HepG2 (cell line): ENCODE measurements around the gene SNX9. TPM values are rescaled to one million over a fixed set of nuclear protein-coding genes. Genes with fewer than 3 reads are reported as not detected.
A peak's percentile ranks its signal among the peaks of the same experiment; 100 is the strongest.

ENCODE experiments used
- EP300 ChIP-seq, 3 experiments: sonication (generic) in 1 of 3; formaldehyde crosslinking in 1 of 3; IDR thresholded peaks; 2 replicates each; pipeline versions ENCODE4 v1.5.1 to v1.6.1; 2011 to 2020; ENCODE audit warnings: low read depth in 2 of 3, low read length in 2 of 3, borderline replicate concordance in 1 of 3, improper control_type of control experiment in 1 of 3, mild to moderate bottlenecking in 1 of 3, missing genetic modification reagents in 1 of 3, moderate library complexity in 1 of 3
- HDAC1 ChIP-seq: sonication (generic); formaldehyde crosslinking; IDR thresholded peaks from 2 replicates; pipeline ENCODE4 v1.5.1; 2020; ENCODE audit warnings: mild to moderate bottlenecking, missing genetic modification reagents
- RNF219 ChIP-seq: sonication (generic); formaldehyde crosslinking; IDR thresholded peaks from 2 replicates; pipeline ENCODE4 v1.5.0; 2020; ENCODE audit warnings: mild to moderate bottlenecking, missing genetic modification reagents
- SIN3A ChIP-seq: IDR thresholded peaks from 2 replicates; pipeline ENCODE4 v1.6.1; 2011; ENCODE audit warnings: low read depth, mild to moderate bottlenecking, control low read depth, low read length, borderline replicate concordance
- SNAPC4 ChIP-seq: sonication (generic); formaldehyde crosslinking; IDR thresholded peaks from 2 replicates; pipeline ENCODE4 v1.4.0; 2020; ENCODE audit warnings: mild to moderate bottlenecking, missing genetic modification reagents
- TEF ChIP-seq: sonication (generic); formaldehyde crosslinking; IDR thresholded peaks from 2 replicates; pipeline ENCODE4 v1.5.0; 2020; ENCODE audit warnings: missing genetic modification reagents
- polyA plus RNA-seq, 8 experiments: library from polyadenylated mRNA; depleted of rRNA in 3 of 8; stranded (reverse) in 7 of 8; unstranded in 1 of 8; fragments of >200 nt; fragmentation: Illumina TruSeq in 4 of 8; extraction: Trizol in 4 of 8; gene quantifications; 2 replicates each; pipeline versions ENCODE4 v1.2.1 to v1.2.3, GENCODE V29; 2011 to 2016; ENCODE audit warnings: low read depth in 4 of 8, missing spikeins in 1 of 8, mixed read lengths in 1 of 8; ENCODE audit not compliant: insufficient read depth in 1 of 8
- total RNA-seq, 5 experiments: library from RNA; depleted of rRNA; stranded (reverse); fragments of >200 nt; fragmentation: Illumina TruSeq; extraction: Trizol; gene quantifications; 2 replicates each; pipeline ENCODE4 v1.2.3, GENCODE V29; 2016; ENCODE audit warnings: low read depth in 1 of 5

Gene SNX9
- total and polyA plus RNA-seq, 2 of the 13 experiments (the other 11 are each of a cell fraction or from before 2014, with no cell fraction given) = 21.9 to 36.0 TPM

GRCh38 chr6:157980288-157981131 is 157.5 kb downstream of the SNX9 start (continued):
- TF ChIP-seq HDAC1 (CRISPR knock-in tag) (peak; percentile 12; the same call in 1 of the 2 replicates), SIN3A (no peak), TEF (CRISPR knock-in tag) (0 out of 2 replicates have a peak, but pooled peaks have one; percentile 25), EP300 (IDR thresholded peaks at IDR 0.05; ENCODE audit: low read depth in 2 of 2, low read length in 2 of 2) (0 out of 4 replicates have a peak, but pooled peaks of 1 of the 2 experiments have one; percentile 46), EP300 (CRISPR knock-in tag; IDR thresholded peaks at IDR 0.05; ENCODE audit: borderline replicate concordance) (no peak), RNF219 (CRISPR knock-in tag) (0 out of 2 replicates have a peak, but pooled peaks have one; percentile 16), SNAPC4 (CRISPR knock-in tag) (0 out of 2 replicates have a peak, but pooled peaks have one; percentile 26)
